ENCODE measurements around the gene TRPM3.

Gene TRPM3

GRCh38 chr9:70692431-70692830, 429.0 kb downstream of the TRPM3 start:
- TF ChIP-seq, protein P1, sequence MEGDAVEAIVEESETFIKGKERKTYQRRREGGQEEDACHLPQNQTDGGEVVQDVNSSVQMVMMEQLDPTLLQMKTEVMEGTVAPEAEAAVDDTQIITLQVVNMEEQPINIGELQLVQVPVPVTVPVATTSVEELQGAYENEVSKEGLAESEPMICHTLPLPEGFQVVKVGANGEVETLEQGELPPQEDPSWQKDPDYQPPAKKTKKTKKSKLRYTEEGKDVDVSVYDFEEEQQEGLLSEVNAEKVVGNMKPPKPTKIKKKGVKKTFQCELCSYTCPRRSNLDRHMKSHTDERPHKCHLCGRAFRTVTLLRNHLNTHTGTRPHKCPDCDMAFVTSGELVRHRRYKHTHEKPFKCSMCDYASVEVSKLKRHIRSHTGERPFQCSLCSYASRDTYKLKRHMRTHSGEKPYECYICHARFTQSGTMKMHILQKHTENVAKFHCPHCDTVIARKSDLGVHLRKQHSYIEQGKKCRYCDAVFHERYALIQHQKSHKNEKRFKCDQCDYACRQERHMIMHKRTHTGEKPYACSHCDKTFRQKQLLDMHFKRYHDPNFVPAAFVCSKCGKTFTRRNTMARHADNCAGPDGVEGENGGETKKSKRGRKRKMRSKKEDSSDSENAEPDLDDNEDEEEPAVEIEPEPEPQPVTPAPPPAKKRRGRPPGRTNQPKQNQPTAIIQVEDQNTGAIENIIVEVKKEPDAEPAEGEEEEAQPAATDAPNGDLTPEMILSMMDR (IDR thresholded peaks at IDR 0.05; ENCODE audit: insufficient read depth, low read depth, low read length, missing control alignments) = no peak
- DNase-seq (ENCODE audit: low read depth) = no peak
- no peak overlapping the region for H3K4me3 ChIP-seq (ENCODE audit: low read depth, low read length)

- no peak for DNase-seq (ENCODE audit: low read depth)
- H3K4me3 ChIP-seq (ENCODE audit: low read depth, low read length) = no peak overlapping the region
- TF ChIP-seq, protein P1 (IDR thresholded peaks at IDR 0.05; ENCODE audit: insufficient read depth, low read depth, low read length, missing control alignments) = no peak
Observed at GRCh38 chr9:70688704-70689103, 432.7 kb downstream of the TRPM3 start.

GRCh38 chr9:70683841-70684240, 437.6 kb downstream of the TRPM3 start:
- DNase-seq (ENCODE audit: low read depth) = no peak
- H3K4me3 ChIP-seq (ENCODE audit: low read depth, low read length) = no peak overlapping the region
- TF ChIP-seq, protein P1 (IDR thresholded peaks at IDR 0.05; ENCODE audit: insufficient read depth, low read depth, low read length, missing control alignments) = no peak

DNA sequence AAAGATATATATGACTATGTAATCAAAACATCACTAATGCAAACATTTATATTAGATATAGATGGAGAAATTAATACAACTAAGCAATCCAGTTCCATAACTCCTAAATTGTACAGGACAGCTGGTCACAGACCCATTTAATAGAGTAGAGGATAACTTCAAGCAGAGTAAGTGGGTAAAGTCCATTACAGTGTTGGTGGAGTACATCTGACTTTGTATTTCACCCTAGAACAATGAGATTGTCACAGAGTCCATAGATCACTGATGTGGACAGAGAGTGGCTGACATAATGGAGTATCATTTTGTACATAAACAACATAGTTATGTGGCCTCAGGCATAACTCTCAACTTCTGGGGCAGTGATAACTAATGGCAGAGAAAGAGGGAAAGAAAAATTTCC, 439.1 kb downstream of the TRPM3 start:
- H3K4me3 ChIP-seq (ENCODE audit: low read depth, low read length) = no peak overlapping the region

DNA sequence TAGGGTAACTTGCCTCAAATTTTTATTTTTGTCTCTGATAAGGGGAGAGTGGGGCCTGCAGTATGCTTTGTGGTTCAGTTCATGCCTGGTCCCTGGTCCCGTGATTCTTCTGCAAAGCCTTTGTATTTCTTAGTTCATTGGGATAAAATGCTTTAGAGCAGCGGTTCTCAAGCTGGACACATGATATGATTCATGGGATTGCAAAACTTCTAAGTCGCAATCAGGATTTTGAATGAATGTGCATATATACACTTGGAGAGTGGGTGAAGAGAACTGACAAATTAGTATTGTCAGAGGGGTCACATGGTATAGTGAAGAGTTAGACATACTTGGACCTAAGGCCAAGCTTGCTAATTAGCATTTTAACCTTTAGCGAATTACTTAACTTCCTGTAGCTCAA, 441.6 kb downstream of the TRPM3 start:
- H3K4me3 ChIP-seq (ENCODE audit: low read depth, low read length) = no peak overlapping the region
- TF ChIP-seq, protein P1 (IDR thresholded peaks at IDR 0.05; ENCODE audit: insufficient read depth, low read depth, low read length, missing control alignments) = no peak
- DNase-seq (ENCODE audit: low read depth) = no peak

More for the DNA sequence above, 439.1 kb downstream of the TRPM3 start:
- TF ChIP-seq, protein P1 (IDR thresholded peaks at IDR 0.05; ENCODE audit: insufficient read depth, low read depth, low read length, missing control alignments) = no peak
- DNase-seq (ENCODE audit: low read depth) = no peak

- no peak for DNase-seq (ENCODE audit: low read depth)
- TF ChIP-seq, protein P1 (IDR thresholded peaks at IDR 0.05; ENCODE audit: insufficient read depth, low read depth, low read length, missing control alignments) = no peak
- no peak overlapping the region for H3K4me3 ChIP-seq (ENCODE audit: low read depth, low read length)
Observed at GRCh38 chr9:70678153-70678552, 443.3 kb downstream of the TRPM3 start.

- TF ChIP-seq, protein P1 (IDR thresholded peaks at IDR 0.05; ENCODE audit: insufficient read depth, low read depth, low read length, missing control alignments) = no peak
Observed at GRCh38 chr9:70677055-70677735, 444.2 kb downstream of the TRPM3 start.

More at GRCh38 chr9:70677055-70677735, 444.2 kb downstream of the TRPM3 start:
- H3K4me3 ChIP-seq (ENCODE audit: low read depth, low read length) = no peak overlapping the region
- DNase-seq (ENCODE audit: low read depth) = no peak
